H1 (cell line): ENCODE results near the gene HOXB3. TPM values are rescaled to one million over a fixed set of nuclear protein-coding genes. Genes with fewer than 3 reads are reported as not detected.

Source experiments
- CTCF ChIA-PET: fragments of 300-600 bp; sonication (Branson Sonifier 250); formaldehyde crosslinking; loops from one replicate; lab custom pipeline; 2021; ENCODE audit not compliant: partially characterized antibody; lab: Charles Lee
- POLR2A ChIA-PET: fragments of 300-600 bp; sonication (Branson Sonifier 250); formaldehyde crosslinking; loops from one replicate; lab custom pipeline; 2021; ENCODE audit warnings: inconsistent platforms; ENCODE audit not compliant: partially characterized antibody; lab: Charles Lee
- DNase-seq, 2 experiments: peaks; one replicate each; pipeline versions ENCODE4 v3.0.0 to v3.0.0-alpha.2; 2010 to 2022; ENCODE audit warnings: low spot score in 2 of 2, low read depth in 1 of 2, mixed read lengths in 1 of 2
- FAIRE-seq: peaks from 2 replicates; lab custom pipeline; 2011; peaks lifted over from hg19 to GRCh38; lab: Jason Lieb, UNC
- H2AFZ ChIP-seq: 2 replicates; pipeline ENCODE4 v1.8.1; 2012; ENCODE audit warnings: low read length, inconsistent platforms
- H2AK5ac ChIP-seq: 2 replicates; pipeline ENCODE4 v1.6.1; 2013; ENCODE audit warnings: low read depth, low read length
- H2BK120ac ChIP-seq: replicated peaks from 2 replicates; pipeline ENCODE3; 2013; ENCODE audit warnings: low read depth, low read length, inconsistent platforms
- H2BK12ac ChIP-seq: 2 replicates; pipeline ENCODE4 v1.6.1; 2013; ENCODE audit warnings: low read depth, low read length
- H2BK15ac ChIP-seq: 2 replicates; pipeline ENCODE4 v1.6.1; 2013; ENCODE audit warnings: low read length
- H2BK20ac ChIP-seq: 2 replicates; pipeline ENCODE4 v1.6.1; 2013; ENCODE audit warnings: low read length
- H2BK5ac ChIP-seq: 2 replicates; pipeline ENCODE4 v1.6.1; 2013; ENCODE audit warnings: low read depth, low read length
- H3K14ac ChIP-seq: 2 replicates; pipeline ENCODE4 v1.6.1; 2013; ENCODE audit warnings: inconsistent platforms; ENCODE audit not compliant: insufficient read length
- H3K18ac ChIP-seq: 2 replicates; pipeline ENCODE4 v1.6.1; 2013; ENCODE audit warnings: low read length; ENCODE audit errors: extremely low read depth
- H3K23ac ChIP-seq: 2 replicates; pipeline ENCODE4 v1.6.1; 2013; ENCODE audit warnings: inconsistent platforms; ENCODE audit not compliant: insufficient read length
- H3K23me2 ChIP-seq: 2 replicates; pipeline ENCODE4 v1.6.1; 2013; ENCODE audit warnings: low read depth, low read length
- H3K27ac ChIP-seq: 2 replicates; pipeline ENCODE4 v1.6.1; 2011; ENCODE audit warnings: low read depth, low read length, inconsistent platforms
- H3K27me3 ChIP-seq, 4 experiments: replicated peaks in 1 of 4; 1 replicate in 1 of 4; 2 replicates in 3 of 4; pipeline versions ENCODE4 v1.6.1 to v1.8.1; 2011 to 2013; ENCODE audit warnings: low read length in 3 of 4, mild to moderate bottlenecking in 3 of 4, inconsistent platforms in 2 of 4, mixed read lengths in 2 of 4, moderate library complexity in 1 of 4; ENCODE audit not compliant: control insufficient read depth in 3 of 4, insufficient read depth in 3 of 4; ENCODE audit errors: extremely low read depth in 1 of 4
- H3K36me3 ChIP-seq, 4 experiments: 2 replicates each; pipeline versions ENCODE4 v1.6.1 to v1.8.1; 2011 to 2013; ENCODE audit warnings: mild to moderate bottlenecking in 4 of 4, low read length in 3 of 4, moderate library complexity in 2 of 4, control low read depth in 1 of 4, inconsistent platforms in 1 of 4; ENCODE audit not compliant: insufficient read depth in 4 of 4, control insufficient read depth in 2 of 4
- H3K4ac ChIP-seq: replicated peaks from 2 replicates; pipeline ENCODE3; 2013; ENCODE audit warnings: low read length, low read depth, mixed read lengths, inconsistent platforms; ENCODE audit not compliant: insufficient read length
- H3K4me1 ChIP-seq, 4 experiments: replicated peaks in 1 of 4; 1 replicate in 1 of 4; 2 replicates in 3 of 4; pipeline versions ENCODE4 v1.6.1 to v1.8.1; 2011 to 2013; ENCODE audit warnings: low read length in 3 of 4, inconsistent platforms in 2 of 4, mixed read lengths in 1 of 4; ENCODE audit not compliant: insufficient read depth in 4 of 4, control insufficient read depth in 3 of 4
- H3K4me2 ChIP-seq, 2 experiments: 2 replicates each; pipeline versions ENCODE4 v1.6.1 to v1.8.1; 2011 to 2013; ENCODE audit warnings: low read depth in 2 of 2, low read length in 2 of 2, control low read depth in 1 of 2, inconsistent platforms in 1 of 2, mild to moderate bottlenecking in 1 of 2; ENCODE audit not compliant: insufficient read depth in 1 of 2
- H3K4me3 ChIP-seq, 4 experiments: fragments of 200-600, 300-600 bp in 1 of 4; sonication (generic), shearing (Covaris generic), sonication (Bioruptor Twin) in 1 of 4; 2 replicates each; pipeline versions ENCODE4 v1.5.1 to v1.8.1; 2011 to 2016; ENCODE audit warnings: low read length in 4 of 4, low read depth in 3 of 4, control low read depth in 2 of 4, inconsistent platforms in 2 of 4, mild to moderate bottlenecking in 2 of 4, mixed read lengths in 1 of 4, moderate library complexity in 1 of 4; ENCODE audit not compliant: insufficient read depth in 2 of 4; ENCODE audit errors: extremely low read depth in 1 of 4
- H3K56ac ChIP-seq: replicated peaks from 2 replicates; pipeline ENCODE3; 2013; ENCODE audit warnings: low read depth, mild to moderate bottlenecking, mixed read lengths, low read length, inconsistent platforms; ENCODE audit not compliant: insufficient read length
- H3K79me1 ChIP-seq: 2 replicates; pipeline ENCODE4 v1.6.1; 2013; ENCODE audit warnings: low read depth, low read length, control low read depth
- H3K79me2 ChIP-seq, 2 experiments: 2 replicates each; pipeline versions ENCODE4 v1.6.1 to v1.8.1; 2012 to 2013; ENCODE audit warnings: low read length in 2 of 2, mild to moderate bottlenecking in 2 of 2, inconsistent platforms in 1 of 2; ENCODE audit not compliant: insufficient read depth in 2 of 2, control insufficient read depth in 1 of 2
- H3K9ac ChIP-seq, 4 experiments: replicated peaks in 1 of 4; 1 replicate in 1 of 4; 2 replicates in 3 of 4; pipeline versions ENCODE4 v1.6.1 to v1.8.1; 2011 to 2013; ENCODE audit warnings: low read depth in 3 of 4, low read length in 3 of 4, control low read depth in 2 of 4, mild to moderate bottlenecking in 2 of 4, moderate library complexity in 2 of 4, inconsistent platforms in 1 of 4; ENCODE audit errors: extremely low read depth in 1 of 4
- H3K9me3 ChIP-seq, 2 experiments: 2 replicates each; pipeline versions ENCODE4 v1.6.1 to v1.8.1; 2012 to 2013; ENCODE audit warnings: mild to moderate bottlenecking in 2 of 2, moderate library complexity in 2 of 2, control low read depth in 1 of 2, inconsistent platforms in 1 of 2, low read depth in 1 of 2, low read length in 1 of 2, mixed read lengths in 1 of 2; ENCODE audit not compliant: insufficient read depth in 2 of 2
- H4K20me1 ChIP-seq, 2 experiments: replicated peaks in 1 of 2; 2 replicates each; pipeline versions ENCODE3 to v1.8.1; 2011 to 2013; ENCODE audit warnings: inconsistent platforms in 2 of 2, low read length in 2 of 2, mild to moderate bottlenecking in 1 of 2; ENCODE audit not compliant: insufficient read depth in 2 of 2, control insufficient read depth in 1 of 2
- H4K5ac ChIP-seq: 2 replicates; pipeline ENCODE4 v1.6.1; 2013; ENCODE audit warnings: low read length, low read depth, mixed read lengths, inconsistent platforms; ENCODE audit not compliant: insufficient read length
- H4K8ac ChIP-seq: 2 replicates; pipeline ENCODE4 v1.8.0; 2013; ENCODE audit warnings: mild to moderate bottlenecking, moderate library complexity, low read length, inconsistent platforms; ENCODE audit not compliant: insufficient read depth; ENCODE audit errors: extremely low read depth
- H4K91ac ChIP-seq: replicated peaks from 2 replicates; pipeline ENCODE3; 2013; ENCODE audit warnings: low read length, mixed read lengths, inconsistent platforms; ENCODE audit not compliant: insufficient read length
- CBX8 ChIP-seq: fragments of 300-800, 300-1000 bp; sonication (generic); IDR thresholded peaks from 2 replicates; pipeline ENCODE4 v1.7.1; 2016; ENCODE audit warnings: low read depth, low read length, borderline replicate concordance
- CHD1 ChIP-seq: IDR thresholded peaks from 2 replicates; pipeline ENCODE4 v1.6.1; 2012; ENCODE audit warnings: low read depth, low read length, improper control_type of control experiment
- RNF2 ChIP-seq: fragments of 200-900, 300-1000 bp; sonication (generic); IDR thresholded peaks from 2 replicates; pipeline ENCODE4 v1.7.1; 2016; ENCODE audit warnings: borderline replicate concordance, low read depth, mild to moderate bottlenecking, antibody characterized with exemption, low read length; ENCODE audit not compliant: poor library complexity, severe bottlenecking; ENCODE audit errors: missing control alignments
- SIX5 ChIP-seq: IDR thresholded peaks from 2 replicates; pipeline ENCODE4 v1.6.1; 2011; ENCODE audit warnings: mild to moderate bottlenecking, low read depth, low read length
- YY1 ChIP-seq: IDR thresholded peaks from 2 replicates; pipeline ENCODE4 v1.6.1; 2011; ENCODE audit warnings: low read depth, mild to moderate bottlenecking, low read length
- WGBS, 2 experiments: shearing (Covaris generic) in 1 of 2; methylation state at CpG; one replicate each; pipeline versions ENCODE4 v1.1.6 to v1.1.7; 2013 to 2015; ENCODE audit warnings: low lambda C conversion rate in 2 of 2, mixed read lengths in 2 of 2, inconsistent platforms in 1 of 2, low coverage in 1 of 2, missing lambda C conversion rate in 1 of 2; ENCODE audit not compliant: insufficient replicate concordance in 2 of 2, insufficient coverage in 1 of 2, insufficient read length in 1 of 2; ENCODE audit errors: extremely low coverage in 1 of 2, missing lambda C conversion rate in 1 of 2; 5-methylcytosine and 5-hydroxymethylcytosine counted together
- polyA plus RNA-seq, 7 experiments: library from polyadenylated mRNA; depleted of rRNA in 3 of 7; stranded (reverse) in 5 of 7; unstranded in 2 of 7; fragments of >200 nt in 5 of 7; fragments of 200-250 nt in 2 of 7; gene quantifications; 1 replicate in 5 of 7; 2 replicates in 1 of 7; 4 replicates in 1 of 7; pipeline versions ENCODE4 v1.2.1 to v1.2.3, GENCODE V29; 2011 to 2013; ENCODE audit warnings: missing spikeins in 2 of 7, mixed read lengths in 2 of 7
- total RNA-seq: library from RNA; stranded (reverse); fragmentation: NEBNext Ultra II Directional; extraction: Animal tissue kit (Norgen Biotek cat#: 25700); gene quantifications from 2 replicates; pipeline ENCODE4 v1.2.1, GENCODE V29; 2021

The HOXB3 gene
- total and polyA plus RNA-seq, 2 of the 8 experiments (the other 6 are each of a cell fraction or from before 2014, with no cell fraction given) = not detected

GRCh38 chr17:48620461-48621139, 30.6 kb upstream of the HOXB3 start:
- Histone ChIP-seq H3K14ac (no peak overlapping the region), H3K56ac (no peak overlapping the region), H2BK15ac (no peak overlapping the region), H3K4me2 (no peak overlapping the region), H3K9me3 (no peaks in the 10 kb centered on the region), H3K79me2 (no peaks in the 10 kb centered on the region), H3K23me2 (no peaks in the 10 kb centered on the region; the same call in 1 of the 2 replicates), H4K8ac (no peak overlapping the region), H3K79me1 (no peaks in the 10 kb centered on the region), H2AK5ac (peak overlapping the region; percentile 75; the same call in 1 of the 2 replicates), H3K18ac (no peak overlapping the region), H2BK12ac (no peak overlapping the region), H2AFZ (no peak overlapping the region), H2BK5ac (no peak overlapping the region), H4K5ac (no peak overlapping the region), H3K4me1 (peaks cover 0 to 3% (median 2%) of the 10 kb centered on the region in 4 experiments; a peak in 5 of 7 replicates), H3K36me3 (peaks cover 0 to 13% (median 0%) of the 10 kb centered on the region in 4 experiments; a peak in 1 of 8 replicates), H2BK120ac (no peak overlapping the region), H3K27ac (no peak overlapping the region), H3K4ac (no peak overlapping the region), H4K91ac (no peak overlapping the region), H3K4me3 (no peak overlapping the region), H3K9ac (no peak overlapping the region), H4K20me1 (peaks cover 26 to 46% of the 10 kb centered on the region in 2 experiments), H3K23ac (no peak overlapping the region), H3K27me3 (peaks cover 98 to 100% (median 99%) of the 10 kb centered on the region in 4 experiments), H2BK20ac (no peak overlapping the region)
- TF ChIP-seq SIX5 (no peak), YY1 (no peak), CBX8 (0 out of 2 replicates have a peak, but pooled peaks have one; percentile 28), CHD1 (no peak), RNF2 (peak; percentile 5)
- no peak for FAIRE-seq
- DNase-seq = no peak
- ChIA-PET CTCF (interaction anchor here (0.9 to 4.4 kb wide), 11 partner anchors 11 to 359 kb away, joined by 3 to 21 read pairs (median 4); partner anchors contain the start of gene HOXB5), POLR2A (no interaction called here)
- WGBS, 2 experiments = 20% methylated on average over 6 of the region's 6 CpGs; no CpG with 5 or more reads in 1 of the 2 experiments
